CD1c-positive myeloid dendritic cell (primary cell): Measurements from ENCODE around the gene PDGFA.

Experiments
- DNase-seq: peaks from one replicate; pipeline ENCODE4 v3.0.0-alpha.2; 2016; ENCODE audit errors: extremely low spot score

PDGFA gene

DNA sequence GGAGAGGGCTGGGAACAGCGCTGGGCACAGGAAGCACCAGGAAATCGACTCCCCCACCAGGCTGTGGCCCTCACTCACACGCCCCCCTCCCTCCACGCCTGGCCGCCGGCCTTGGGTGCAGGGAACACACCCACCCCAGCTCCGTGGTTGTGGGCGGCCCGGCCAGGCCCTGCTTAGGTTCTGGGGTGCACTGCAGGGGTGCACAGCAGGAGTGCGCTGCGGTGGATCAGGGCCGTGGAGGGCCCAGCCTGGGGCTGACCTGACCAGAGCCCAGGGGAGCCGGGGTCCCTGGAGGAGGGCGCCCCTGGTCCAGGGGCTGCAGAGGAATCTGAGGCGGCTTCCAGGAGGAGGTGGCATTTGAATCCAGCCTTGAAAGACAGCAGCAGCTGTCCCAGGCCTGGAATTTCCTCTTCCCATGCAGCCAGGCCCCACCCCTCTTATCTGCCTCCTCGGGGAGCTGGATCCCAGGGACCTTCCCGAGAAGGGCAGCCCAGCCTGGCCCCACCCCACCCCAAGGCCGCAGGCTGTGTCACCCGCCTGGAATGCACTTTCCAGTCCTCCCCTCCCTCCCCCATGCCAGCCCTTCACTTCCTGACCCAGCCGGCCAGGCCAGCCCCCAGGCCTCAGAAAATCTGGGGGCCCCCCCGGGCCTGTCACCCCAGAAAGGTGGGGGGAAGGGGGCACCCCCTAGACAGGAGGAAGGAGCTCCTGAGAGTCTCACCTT, 18.4 kb upstream of the PDGFA start:
- no peak for DNase-seq

GRCh38 chr7:536231-536630, 16.6 kb upstream of the PDGFA start:
- no peak for DNase-seq

DNA sequence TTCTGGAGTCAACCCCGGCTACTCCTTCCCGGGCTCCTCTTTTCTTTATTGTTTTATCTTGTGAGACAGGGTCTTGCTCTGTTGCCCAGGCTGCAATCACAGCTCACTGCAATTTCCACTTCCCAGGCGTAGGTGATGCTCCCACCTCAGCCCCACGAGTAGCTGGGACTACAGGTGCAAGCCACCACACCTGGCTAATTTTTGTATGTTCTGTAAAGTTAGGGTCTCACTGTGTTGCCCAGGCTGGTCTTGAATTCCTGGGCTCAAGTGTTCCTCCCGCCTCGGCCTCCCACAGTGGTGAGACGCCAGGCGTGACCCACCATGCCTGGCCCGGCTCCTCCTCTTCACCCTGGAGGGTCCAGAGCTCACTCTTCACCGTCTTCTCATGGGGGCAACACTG, 15.3 kb upstream of the PDGFA start:
- DNase-seq: no peak

GRCh38 chr7:534075-534474, 14.4 kb upstream of the PDGFA start:
- no peak for DNase-seq

GRCh38 chr7:533266-533665, 13.6 kb upstream of the PDGFA start:
- no peak for DNase-seq

- no peak for DNase-seq
These were observed 12.9 kb upstream of the PDGFA start for GRCh38 chr7:532379-533143.

GRCh38 chr7:531777-532176, 12.1 kb upstream of the PDGFA start:
- peak; percentile 13 for DNase-seq

DNA sequence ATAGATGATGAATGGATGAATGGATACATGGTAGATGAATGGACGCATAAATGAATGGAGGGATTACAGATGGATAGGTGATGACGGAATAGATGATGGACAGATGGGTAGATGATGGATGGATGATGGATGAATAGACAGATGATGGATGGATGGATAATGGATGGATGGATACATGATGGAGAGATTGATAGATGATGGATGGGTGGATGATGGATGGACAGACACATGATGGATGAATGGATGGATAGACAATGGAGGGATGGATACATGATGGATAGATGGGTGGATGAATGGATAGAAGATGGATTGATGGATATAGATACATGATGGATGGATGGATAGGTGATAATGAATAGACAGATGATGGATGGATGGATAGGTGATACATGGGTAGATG, 8.8 kb upstream of the PDGFA start:
- no peak for DNase-seq

- DNase-seq: no peak
These were observed 8.1 kb upstream of the PDGFA start for GRCh38 chr7:527723-528122.

DNA sequence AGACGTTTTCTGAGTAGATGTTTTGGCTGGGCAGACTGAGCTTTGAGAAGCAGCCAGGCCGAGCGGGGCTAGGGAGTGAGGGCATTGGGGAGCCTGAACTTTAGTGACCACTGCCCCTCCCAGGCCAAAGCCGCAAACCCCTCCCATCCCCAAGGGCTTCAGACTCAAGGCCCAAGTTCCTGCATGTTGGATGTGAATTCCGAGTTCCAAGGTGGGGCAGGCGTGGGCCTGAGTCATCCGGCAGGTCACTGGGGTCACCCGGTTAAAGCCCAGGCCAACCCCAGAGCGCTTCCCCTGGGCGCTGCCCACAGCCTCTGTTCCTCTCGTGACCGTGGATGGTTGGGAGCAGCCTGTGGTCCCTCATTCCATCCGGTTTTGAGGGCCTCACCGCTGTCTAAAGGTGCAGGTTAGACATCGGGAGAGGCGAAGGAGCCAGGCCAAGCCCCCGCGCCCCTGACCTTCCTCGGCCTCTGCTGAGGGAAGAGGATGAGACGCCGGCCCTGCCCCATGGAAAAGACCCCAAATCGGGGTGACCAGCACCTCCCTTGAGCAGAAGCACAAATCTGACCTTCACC, 6.9 kb upstream of the PDGFA start:
- DNase-seq: no peak

- DNase-seq: no peak
These were observed 6.1 kb upstream of the PDGFA start for GRCh38 chr7:525740-526139.

- no peak for DNase-seq
These were observed 5.2 kb upstream of the PDGFA start for GRCh38 chr7:524800-525199.

- DNase-seq: no peak
These were observed 4.0 kb upstream of the PDGFA start for GRCh38 chr7:523347-524336.

DNA sequence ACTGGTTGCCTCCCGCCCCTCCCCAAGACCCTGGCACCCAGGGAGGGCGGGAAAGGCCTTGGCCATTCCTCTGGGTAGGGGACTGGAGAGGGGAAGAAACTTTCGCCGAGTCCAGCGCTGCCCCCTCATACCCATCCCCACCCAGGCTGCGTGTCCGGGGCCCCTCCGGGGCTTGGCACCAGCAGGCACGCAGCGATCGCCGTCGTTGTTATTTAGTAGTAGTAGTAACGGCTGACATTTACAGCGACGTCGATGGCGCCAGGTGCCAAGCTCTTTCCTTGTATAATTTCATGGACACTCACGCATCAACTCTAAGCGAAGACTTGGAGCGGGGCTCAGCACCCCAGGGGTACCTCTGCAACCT, 3.3 kb upstream of the PDGFA start:
- DNase-seq: no peak

- DNase-seq: peak; percentile 82
These were observed 2.7 kb upstream of the PDGFA start for GRCh38 chr7:522071-522950.

DNA sequence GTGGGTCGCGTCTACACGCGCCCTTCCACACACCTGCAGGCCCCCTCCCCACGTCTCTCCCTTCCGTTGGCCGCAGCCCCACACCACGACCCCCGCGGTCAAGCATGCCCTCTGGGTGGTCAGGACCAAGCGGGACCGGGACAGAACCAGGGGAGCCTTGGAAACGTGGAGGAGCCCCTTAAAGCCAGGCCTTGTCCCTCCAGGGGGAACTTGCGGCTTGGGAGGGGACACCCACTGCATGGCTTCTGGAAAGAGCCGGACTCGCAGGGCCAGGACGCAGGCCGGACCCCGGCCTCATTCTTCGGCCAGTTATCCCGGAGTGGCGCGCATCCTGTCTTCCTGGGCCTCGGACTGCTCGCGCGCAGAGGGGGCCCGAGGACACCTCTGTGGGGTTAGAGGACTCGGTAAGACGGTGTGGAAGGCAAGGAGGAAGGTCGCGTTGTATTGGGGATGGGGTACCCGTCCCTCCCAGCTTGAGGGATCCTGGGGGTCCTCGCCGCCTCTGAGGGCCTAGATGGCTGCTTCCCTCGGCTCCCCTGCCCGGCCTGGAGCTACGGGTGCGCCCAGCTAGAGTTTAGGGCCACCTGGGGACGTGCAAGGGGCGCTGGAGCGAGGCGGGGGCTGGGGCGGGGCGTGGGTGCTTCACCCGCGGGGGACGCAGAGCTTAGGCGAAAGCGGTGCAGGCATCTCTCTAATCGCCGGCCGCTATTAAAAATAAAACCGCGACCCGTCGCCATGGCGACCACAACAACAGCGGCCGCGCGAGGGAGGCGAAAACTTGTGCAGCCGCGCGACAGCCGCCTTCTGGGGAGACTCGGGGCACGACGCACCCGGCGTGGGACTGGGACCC, 1.8 kb upstream of the PDGFA start:
- DNase-seq: peak; percentile 67

- DNase-seq: peak; percentile 17
These were observed 986 bp upstream of the PDGFA start for GRCh38 chr7:520503-521161.

GRCh38 chr7:518630-519483, 789 bp downstream of the PDGFA start:
- peak; percentile 41 for DNase-seq
